Measurements from ENCODE around the gene GALM. TPM values are rescaled to one million over a fixed set of nuclear protein-coding genes. Genes with fewer than 3 reads are reported as not detected.

GALM gene
- total and polyA plus RNA-seq, 10 of the 15 experiments (the other 5 are each of a cell fraction or from before 2014, with no cell fraction given), result 1.1 to 4.0 (median 1.7) TPM

- no peak for TF ChIP-seq ETV6 (conservative IDR thresholded peaks at IDR 0.05 in 1 of 2, IDR thresholded peaks at IDR 0.05 in 1 of 2; ENCODE audit: borderline replicate concordance in 1 of 2, low read depth in 1 of 2)
- TF ChIP-seq ELK1 (IDR thresholded peaks at IDR 0.05; ENCODE audit: low read depth, low read length), result no peak
Measured at GRCh38 chr2:38648107-38648761, 17.7 kb upstream of the GALM start (continued).

GRCh38 chr2:38649176-38649728, 16.7 kb upstream of the GALM start:
- ChIA-PET CTCF (no interaction called here), RAD21 (ENCODE audit: unreplicated experiment) (interaction anchor here (0.7 kb wide), 1 partner anchor 16 kb away, joined by 3 read pairs; no protein-coding TSS in a partner anchor), POLR2A (interaction anchor here (1.1 kb wide), 1 partner anchor 14 kb away, joined by 3 read pairs; no protein-coding TSS in a partner anchor), SMC1A (ENCODE audit: uncharacterized antibody, unreplicated experiment) (interaction anchor here (0.9 to 1.6 kb wide), 4 partner anchors 15 to 46 kb away, joined by 3 to 4 read pairs (median 3); no protein-coding TSS in a partner anchor)
- no peak for DNase-seq (ENCODE audit: low read depth, low spot score)
- Histone ChIP-seq H3K4me1 (ENCODE audit: control insufficient read depth, insufficient read depth, low read length) (peaks cover 21% of the 10 kb centered on the region), H3K27ac (ENCODE audit: control insufficient read depth, insufficient read depth) (no peak overlapping the region), H3K4me3 (no peak overlapping the region), H3K79me2 (ENCODE audit: control insufficient read depth, insufficient read depth, low read length) (no peaks in the 10 kb centered on the region), H2AFZ (ENCODE audit: control insufficient read depth, low read depth, low read length) (no peak overlapping the region), H3K27me3 (replicated peaks in 1 of 2; ENCODE audit: control insufficient read depth in 2 of 2, insufficient read depth in 2 of 2, low read length in 1 of 2) (no peaks in the 10 kb centered on the region), H4K20me1 (ENCODE audit: control insufficient read depth, insufficient read depth) (no peaks in the 10 kb centered on the region), H3K4me2 (ENCODE audit: control insufficient read depth, insufficient read depth) (no peak overlapping the region), H3K9me3 (replicated peaks; ENCODE audit: control insufficient read depth, insufficient read depth, low read length) (no peaks in the 10 kb centered on the region), H3K9ac (ENCODE audit: control insufficient read depth, insufficient read depth, low read length) (no peak overlapping the region), H3K36me3 (ENCODE audit: control insufficient read depth in 2 of 2, insufficient read depth in 2 of 2, low read length in 1 of 2) (no peaks in the 10 kb centered on the region)
- 61% methylated on average over 12 of the region's 12 CpGs for WGBS (ENCODE audit: insufficient coverage, insufficient replicate concordance, low lambda C conversion rate, missing lambda C conversion rate)
- no peak for ATAC-seq
- TF ChIP-seq POLR2AphosphoS2 (IDR thresholded peaks at IDR 0.05; ENCODE audit: low read depth, low read length) (no peak), ZNF274 (IDR thresholded peaks at IDR 0.05; ENCODE audit: insufficient read depth, insufficient read length) (no peak), RFX5 (IDR thresholded peaks at IDR 0.05; ENCODE audit: low read depth, low read length) (no peak), ZBTB33 (IDR thresholded peaks at IDR 0.05) (no peak)
- in situ Hi-C loops (cut with MboI) (no loop called here), intact Hi-C loops (cut with micrococcal nuclease; ENCODE audit: unreplicated experiment) (no loop called here)
- no peak for FAIRE-seq
- BruUV-seq (replicated peaks), result no TSS peak
